Activated CD8-positive, alpha-beta memory T cell treated with anti-CD3 and anti-CD28 coated beads, Interleukin-2, amount 10 ng/mL, durations not matched to agents 7 days and 5 days (primary cell): ENCODE data around the gene SLC16A10. TPM values are rescaled to one million over a fixed set of nuclear protein-coding genes. Genes with fewer than 3 reads are reported as not detected.

Experiments used
- ATAC-seq: fragments of 150-1000 bp; cut with Tn5 transposase; one replicate; pipeline ENCODE4 v1.10.0; 2021; ENCODE audit warnings: moderate library complexity
- CTCF ChIA-PET: fragments of 350-600 bp; sonication (Branson Sonifier 250); formaldehyde crosslinking; loops from one replicate; lab custom pipeline; 2021; ENCODE audit warnings: antibody characterized with exemption; lab: Charles Lee
- DNase-seq: peaks from one replicate; pipeline ENCODE4 v3.0.0-alpha.2; 2020
- H3K27ac Mint-ChIP-seq: one replicate; pipeline ENCODE4 v1.8.0; 2021; ENCODE audit warnings: mild to moderate bottlenecking, mixed read lengths
- H3K27me3 Mint-ChIP-seq: one replicate; pipeline ENCODE4 v1.8.0; 2021; ENCODE audit warnings: mixed read lengths
- H3K36me3 Mint-ChIP-seq: one replicate; pipeline ENCODE4 v1.8.0; 2021; ENCODE audit warnings: mild to moderate bottlenecking, mixed read lengths
- H3K4me1 Mint-ChIP-seq: one replicate; pipeline ENCODE4 v1.8.0; 2021; ENCODE audit warnings: mixed read lengths
- H3K4me3 Mint-ChIP-seq: one replicate; pipeline ENCODE4 v1.8.0; 2021; ENCODE audit warnings: mild to moderate bottlenecking, moderate library complexity, mixed read lengths
- H3K9me3 Mint-ChIP-seq: one replicate; pipeline ENCODE4 v1.8.0; 2022; ENCODE audit warnings: low read depth, mixed read lengths
- total RNA-seq, 2 experiments: library from RNA; stranded (reverse); gene quantifications; one replicate each; pipeline ENCODE4 v1.2.3, GENCODE V29; 2021

The SLC16A10 gene
- total RNA-seq, 2 experiments from 2014 or later, result 2.4 to 4.8 TPM

DNA sequence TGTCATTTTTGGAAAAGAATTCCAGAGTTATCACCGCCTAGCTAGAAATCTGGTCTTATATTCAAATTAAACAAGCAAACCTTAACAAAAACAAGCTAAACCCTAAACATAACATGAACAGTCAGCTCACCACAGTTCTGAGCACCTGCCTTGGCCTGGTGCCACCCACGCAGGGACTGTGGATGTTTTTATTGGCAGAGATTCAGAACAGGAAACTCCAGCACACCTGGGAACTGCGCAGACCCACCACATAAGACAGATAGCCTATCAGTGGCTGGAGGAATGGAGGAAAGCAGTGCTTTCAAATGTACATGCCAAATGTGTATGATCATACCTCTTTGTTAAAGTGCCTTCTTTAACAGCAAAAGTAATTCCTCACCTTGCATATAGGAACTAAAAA lies 8.9 kb downstream of the SLC16A10 start:
- no peaks in the 10 kb centered on the region for H3K4me1 Mint-ChIP-seq
- DNase-seq, result no peak
- no peak overlapping the region for H3K27ac Mint-ChIP-seq
- no peaks in the 10 kb centered on the region for H3K9me3 Mint-ChIP-seq
- H3K36me3 Mint-ChIP-seq, result peaks cover 2% of the 10 kb centered on the region
- H3K27me3 Mint-ChIP-seq, result peaks cover 15% of the 10 kb centered on the region
- no peak overlapping the region for H3K4me3 Mint-ChIP-seq
- no peak for ATAC-seq
- CTCF ChIA-PET, result interaction anchor here (0.7 kb wide), 1 partner anchor 85 kb away, joined by 3 read pairs; no protein-coding TSS in a partner anchor

DNA sequence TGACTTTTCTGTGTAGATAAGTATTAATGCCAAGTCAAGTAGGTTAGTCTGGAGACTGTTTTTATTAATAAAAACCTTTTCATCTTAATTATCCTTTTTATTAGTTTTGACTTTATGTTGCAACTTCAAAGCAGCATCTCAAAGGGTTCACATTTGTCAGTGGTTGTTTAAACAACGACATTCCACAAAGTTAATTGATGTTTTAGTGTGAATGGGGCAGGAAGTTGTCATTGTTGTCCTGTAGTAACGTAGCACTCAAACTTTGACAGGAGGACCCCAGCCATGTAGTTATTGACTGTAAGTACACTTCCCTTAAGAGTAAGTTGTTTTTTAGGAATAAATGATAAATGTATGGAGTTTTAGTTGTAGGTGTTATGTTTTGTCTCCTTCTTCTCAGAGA lies 11.3 kb downstream of the SLC16A10 start:
- H3K9me3 Mint-ChIP-seq, result no peaks in the 10 kb centered on the region
- CTCF ChIA-PET, result no interaction called here
- ATAC-seq (no peak), DNase-seq (no peak)
- no peaks in the 10 kb centered on the region for H3K36me3 Mint-ChIP-seq
- no peak overlapping the region for H3K4me3 Mint-ChIP-seq
- H3K27me3 Mint-ChIP-seq, result peaks cover 1% of the 10 kb centered on the region
- H3K4me1 Mint-ChIP-seq, result no peaks in the 10 kb centered on the region
- no peak overlapping the region for H3K27ac Mint-ChIP-seq

DNA sequence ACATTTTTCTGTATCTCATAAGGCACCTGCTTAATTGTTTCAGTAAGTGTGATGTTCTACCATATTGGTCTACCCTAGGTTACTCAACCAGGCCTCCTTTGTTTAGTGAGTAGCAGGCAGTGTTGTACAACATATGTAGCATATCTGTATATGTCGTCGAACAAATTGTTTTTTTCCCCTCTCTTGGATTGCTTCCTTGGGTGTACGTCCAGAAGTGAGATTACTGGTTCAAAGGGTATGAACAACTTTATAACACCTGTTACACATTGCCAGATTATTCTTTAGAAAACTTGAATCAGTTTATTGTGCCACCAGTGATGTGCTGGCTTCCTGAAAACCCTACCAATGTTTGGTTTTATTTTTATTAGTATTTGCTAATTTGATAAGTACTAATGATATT lies 14.7 kb downstream of the SLC16A10 start:
- CTCF ChIA-PET, result no interaction called here
- Mint-ChIP-seq H3K4me3 (no peak overlapping the region), H3K9me3 (peaks cover 2% of the 10 kb centered on the region), H3K36me3 (peaks cover 5% of the 10 kb centered on the region), H3K4me1 (no peaks in the 10 kb centered on the region), H3K27me3 (peaks cover 2% of the 10 kb centered on the region), H3K27ac (no peak overlapping the region)
- ATAC-seq (no peak), DNase-seq (no peak)

DNA sequence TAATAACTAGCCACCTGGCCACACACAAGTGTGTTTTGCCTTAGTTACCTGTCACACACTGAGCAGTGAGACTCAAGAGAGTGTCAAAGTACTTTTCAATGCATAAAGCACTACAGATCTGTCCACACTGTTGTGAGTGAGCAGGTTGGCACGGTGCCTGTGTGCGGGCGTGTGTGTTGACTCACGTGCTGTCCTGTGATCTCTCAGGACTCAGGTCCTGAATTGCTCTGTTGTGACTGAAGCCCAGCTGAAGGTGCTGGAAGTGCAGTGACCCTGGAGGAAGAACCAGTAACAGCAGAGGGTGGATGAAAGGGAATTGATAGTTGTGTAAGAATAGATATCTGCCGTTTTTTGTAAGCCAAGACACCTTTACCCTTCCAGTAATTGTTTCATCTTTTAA lies 18.3 kb downstream of the SLC16A10 start:
- no peak overlapping the region for H3K4me3 Mint-ChIP-seq
- no peak for ATAC-seq
- H3K27me3 Mint-ChIP-seq, result peaks cover 8% of the 10 kb centered on the region
- H3K9me3 Mint-ChIP-seq, result peaks cover 6% of the 10 kb centered on the region
- no peak overlapping the region for H3K27ac Mint-ChIP-seq
- peaks cover 15% of the 10 kb centered on the region for H3K36me3 Mint-ChIP-seq
- no peak for DNase-seq
- no peaks in the 10 kb centered on the region for H3K4me1 Mint-ChIP-seq
- CTCF ChIA-PET, result interaction anchor here (0.5 kb wide), 1 partner anchor 498 kb away, joined by 6 read pairs; no protein-coding TSS in a partner anchor

DNA sequence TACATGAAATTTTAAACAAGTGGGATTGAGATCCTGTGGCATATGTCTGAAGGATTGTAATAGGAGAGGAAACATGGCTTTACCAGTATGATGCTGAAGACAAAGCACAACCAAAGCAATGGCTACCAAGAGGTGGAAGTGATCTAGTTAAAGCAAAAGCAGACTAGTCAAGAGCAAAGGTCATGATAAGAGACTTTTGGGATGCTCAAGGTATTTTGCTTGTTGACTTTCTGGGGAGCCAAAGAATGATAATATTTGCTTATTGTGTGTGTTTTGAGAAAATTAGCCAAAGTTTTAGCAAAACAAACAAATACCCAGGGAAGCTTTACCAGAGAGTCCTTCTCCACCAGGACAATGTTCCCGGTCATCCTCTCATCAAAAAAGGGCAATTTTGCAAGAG lies 20.3 kb downstream of the SLC16A10 start:
- CTCF ChIA-PET, result no interaction called here

DNA sequence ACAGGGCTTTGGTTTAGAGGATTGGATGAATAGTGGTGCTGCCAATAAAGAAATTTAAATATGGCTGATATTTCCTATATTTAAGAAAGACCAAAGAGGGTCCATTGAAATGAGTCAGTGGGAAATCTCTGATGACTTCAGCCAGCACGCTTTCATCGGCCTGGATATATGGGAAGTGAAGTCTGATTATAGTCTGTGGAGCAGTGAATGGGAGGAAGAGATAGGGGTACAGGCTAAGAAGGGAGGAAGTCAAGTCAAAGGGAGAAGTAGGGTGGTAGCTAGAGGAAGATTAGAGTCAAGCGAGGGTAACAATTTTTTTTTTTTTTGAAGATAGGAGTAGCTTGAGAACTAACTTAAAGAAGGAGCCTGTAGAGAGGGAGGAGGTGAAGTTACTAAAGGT lies 22.7 kb downstream of the SLC16A10 start:
- H3K27me3 Mint-ChIP-seq, result peaks cover 6% of the 10 kb centered on the region
- no peak overlapping the region for H3K27ac Mint-ChIP-seq
- CTCF ChIA-PET, result no interaction called here
- H3K4me1 Mint-ChIP-seq, result peaks cover 9% of the 10 kb centered on the region
- peaks cover 6% of the 10 kb centered on the region for H3K9me3 Mint-ChIP-seq
- ATAC-seq (no peak), DNase-seq (no peak)
- peaks cover 15% of the 10 kb centered on the region for H3K36me3 Mint-ChIP-seq
- no peak overlapping the region for H3K4me3 Mint-ChIP-seq

More for the DNA sequence above, 20.3 kb downstream of the SLC16A10 start:
- Mint-ChIP-seq H3K9me3 (peaks cover 6% of the 10 kb centered on the region), H3K36me3 (peaks cover 15% of the 10 kb centered on the region), H3K27ac (no peak overlapping the region), H3K4me3 (no peak overlapping the region), H3K4me1 (no peaks in the 10 kb centered on the region), H3K27me3 (peaks cover 8% of the 10 kb centered on the region)
- ATAC-seq, result no peak
- no peak for DNase-seq

DNA sequence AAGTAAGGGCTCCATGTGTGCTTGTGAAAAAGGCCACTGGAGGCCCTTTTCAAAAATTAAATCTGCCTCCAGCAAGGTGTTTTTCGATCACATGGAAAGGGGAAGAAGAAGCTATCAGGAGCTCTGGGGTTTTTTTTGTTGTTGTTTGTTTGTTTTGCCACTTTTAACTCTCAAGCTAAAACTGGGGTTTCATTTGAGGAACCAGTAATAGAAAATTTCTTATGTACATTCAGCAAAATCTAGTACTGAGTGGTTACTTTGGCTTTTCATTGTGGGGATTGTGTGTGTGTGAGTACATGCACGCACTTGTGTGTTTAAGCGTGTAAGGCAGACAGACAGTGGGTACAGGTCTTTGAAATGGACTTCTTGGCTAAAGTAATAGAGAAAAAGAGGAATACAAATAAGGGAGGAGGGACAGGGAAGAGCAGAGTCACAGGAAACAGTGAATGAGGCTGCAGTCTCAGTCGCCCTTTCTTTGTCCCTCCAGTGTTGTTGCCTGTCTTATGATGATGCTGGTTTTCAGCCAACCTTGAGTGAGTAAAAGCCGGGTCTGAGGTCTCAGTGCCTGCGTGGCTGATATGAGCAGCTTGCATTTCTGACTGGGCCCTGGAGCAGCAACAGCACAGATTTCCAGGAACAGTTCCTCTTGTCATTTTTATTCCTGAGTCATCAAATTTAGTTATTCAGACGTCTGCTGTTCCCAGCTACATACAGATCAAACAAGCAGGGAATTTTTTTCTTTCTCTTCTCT lies 26.2 kb downstream of the SLC16A10 start:
- no peak for ATAC-seq
- CTCF ChIA-PET, result no interaction called here
- Mint-ChIP-seq H3K4me3 (no peak overlapping the region), H3K27me3 (peaks cover 6% of the 10 kb centered on the region), H3K36me3 (peaks cover 5% of the 10 kb centered on the region), H3K27ac (no peak overlapping the region), H3K9me3 (no peaks in the 10 kb centered on the region), H3K4me1 (peaks cover 9% of the 10 kb centered on the region)
- DNase-seq, result no peak

DNA sequence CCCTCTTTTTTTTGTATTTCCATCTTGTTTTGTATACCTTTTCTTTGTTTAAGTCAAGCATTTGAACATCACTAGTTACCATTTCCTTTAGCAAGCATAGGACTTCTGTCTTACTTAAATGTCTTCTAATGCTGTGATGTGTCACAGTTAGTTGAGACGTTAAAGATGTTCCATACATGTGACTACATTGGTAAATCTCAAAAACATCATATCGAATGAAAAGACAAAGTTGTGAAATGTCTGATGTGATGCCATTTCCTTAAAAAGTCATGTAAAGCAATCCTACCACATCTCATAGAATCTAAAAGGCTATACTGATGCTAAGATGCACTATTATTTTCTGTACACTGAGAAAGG lies 26.8 kb downstream of the SLC16A10 start:
- ATAC-seq (no peak), DNase-seq (no peak)
- Mint-ChIP-seq H3K27me3 (peaks cover 6% of the 10 kb centered on the region), H3K4me1 (peaks cover 9% of the 10 kb centered on the region), H3K4me3 (no peak overlapping the region), H3K36me3 (peaks cover 5% of the 10 kb centered on the region), H3K27ac (no peak overlapping the region), H3K9me3 (no peaks in the 10 kb centered on the region)
- CTCF ChIA-PET, result no interaction called here

DNA sequence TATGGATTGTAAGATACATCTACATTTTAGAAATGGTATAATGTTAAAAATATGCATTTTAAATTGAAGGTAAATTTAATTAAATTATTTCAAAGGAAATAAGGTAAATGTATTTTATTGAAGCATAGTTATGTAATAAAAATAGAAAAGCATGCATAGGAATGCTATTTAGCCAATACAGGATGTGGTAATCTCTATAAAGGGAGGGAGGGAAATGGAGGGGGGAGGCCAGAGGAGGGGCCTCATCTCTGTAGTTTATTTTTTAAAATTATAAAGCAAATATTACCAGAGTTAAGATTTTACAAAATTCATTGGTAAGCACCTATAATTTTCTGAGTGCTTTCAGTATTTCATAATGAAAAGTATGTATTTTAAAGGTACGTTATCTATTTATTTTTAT lies 27.2 kb downstream of the SLC16A10 start:
- H3K27me3 Mint-ChIP-seq, result peaks cover 6% of the 10 kb centered on the region
- DNase-seq (no peak), ATAC-seq (no peak)
- H3K9me3 Mint-ChIP-seq, result no peaks in the 10 kb centered on the region
- no peak overlapping the region for H3K4me3 Mint-ChIP-seq
- H3K27ac Mint-ChIP-seq, result no peak overlapping the region
- peaks cover 9% of the 10 kb centered on the region for H3K4me1 Mint-ChIP-seq
- CTCF ChIA-PET, result no interaction called here
- peaks cover 5% of the 10 kb centered on the region for H3K36me3 Mint-ChIP-seq

DNA sequence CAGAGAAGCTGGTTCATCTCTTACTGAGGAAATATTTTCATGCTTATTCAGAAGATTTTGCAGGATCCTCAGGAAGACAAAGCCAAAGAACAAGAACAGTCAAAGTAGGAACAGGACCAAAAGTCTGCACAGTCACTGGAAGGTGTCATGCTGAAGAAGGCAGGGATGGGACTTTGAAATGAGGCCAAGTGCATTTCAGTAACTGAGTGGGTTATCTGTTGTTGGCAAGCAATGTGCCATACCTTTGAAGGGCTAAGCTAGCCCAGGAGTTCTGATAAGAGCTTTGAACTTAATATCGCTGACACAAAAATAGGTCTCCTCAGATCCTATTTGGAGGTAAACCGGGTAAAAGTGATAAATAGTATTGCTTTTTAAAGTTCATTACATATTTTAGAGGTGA lies 31.5 kb downstream of the SLC16A10 start:
- H3K4me1 Mint-ChIP-seq, result peaks cover 17% of the 10 kb centered on the region
- H3K9me3 Mint-ChIP-seq, result no peaks in the 10 kb centered on the region
- no peak for ATAC-seq
- H3K4me3 Mint-ChIP-seq, result no peak overlapping the region
- H3K27me3 Mint-ChIP-seq, result no peaks in the 10 kb centered on the region
- H3K27ac Mint-ChIP-seq, result no peak overlapping the region
- no peak for DNase-seq
- no peaks in the 10 kb centered on the region for H3K36me3 Mint-ChIP-seq
- CTCF ChIA-PET, result no interaction called here

DNA sequence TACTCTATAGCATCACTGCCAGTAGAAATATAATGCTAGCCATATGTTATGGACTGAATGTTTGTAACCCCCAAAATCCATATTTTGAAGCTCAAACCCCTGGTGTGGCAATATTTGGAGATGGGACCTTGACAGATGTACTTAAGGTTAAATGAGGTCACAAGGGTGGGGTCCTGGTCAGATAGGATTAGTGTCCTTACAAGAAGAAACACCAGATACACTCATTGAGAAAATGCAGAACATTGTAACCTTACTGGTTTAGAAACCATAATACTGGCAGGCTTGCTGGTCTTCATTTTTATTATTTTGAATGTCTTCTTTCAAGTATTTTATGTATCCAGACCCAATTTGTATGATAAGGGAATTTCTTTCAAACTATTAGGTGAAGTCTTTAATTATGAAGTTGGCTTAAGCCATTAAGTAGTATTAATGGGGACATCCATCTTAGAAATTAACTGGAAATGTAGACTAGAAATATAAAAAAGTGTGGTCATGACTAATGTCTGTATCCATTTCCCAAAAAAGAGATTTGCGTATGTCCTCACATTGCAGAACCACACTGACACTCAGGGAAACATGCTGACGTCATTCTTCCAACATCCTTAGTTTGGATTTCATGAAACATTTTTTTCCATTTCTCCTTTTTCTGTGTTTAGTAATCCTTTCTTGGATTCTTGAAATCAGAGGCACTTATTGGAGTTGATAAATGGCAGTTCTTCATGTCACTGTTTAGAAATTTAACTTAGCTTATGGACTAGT lies 32.4 kb downstream of the SLC16A10 start:
- peaks cover 12% of the 10 kb centered on the region for H3K4me1 Mint-ChIP-seq
- H3K27ac Mint-ChIP-seq, result no peak overlapping the region
- no peak for DNase-seq
- CTCF ChIA-PET, result no interaction called here
- no peak overlapping the region for H3K4me3 Mint-ChIP-seq
- no peaks in the 10 kb centered on the region for H3K27me3 Mint-ChIP-seq
- no peaks in the 10 kb centered on the region for H3K36me3 Mint-ChIP-seq
- no peaks in the 10 kb centered on the region for H3K9me3 Mint-ChIP-seq
- ATAC-seq, result no peak

DNA sequence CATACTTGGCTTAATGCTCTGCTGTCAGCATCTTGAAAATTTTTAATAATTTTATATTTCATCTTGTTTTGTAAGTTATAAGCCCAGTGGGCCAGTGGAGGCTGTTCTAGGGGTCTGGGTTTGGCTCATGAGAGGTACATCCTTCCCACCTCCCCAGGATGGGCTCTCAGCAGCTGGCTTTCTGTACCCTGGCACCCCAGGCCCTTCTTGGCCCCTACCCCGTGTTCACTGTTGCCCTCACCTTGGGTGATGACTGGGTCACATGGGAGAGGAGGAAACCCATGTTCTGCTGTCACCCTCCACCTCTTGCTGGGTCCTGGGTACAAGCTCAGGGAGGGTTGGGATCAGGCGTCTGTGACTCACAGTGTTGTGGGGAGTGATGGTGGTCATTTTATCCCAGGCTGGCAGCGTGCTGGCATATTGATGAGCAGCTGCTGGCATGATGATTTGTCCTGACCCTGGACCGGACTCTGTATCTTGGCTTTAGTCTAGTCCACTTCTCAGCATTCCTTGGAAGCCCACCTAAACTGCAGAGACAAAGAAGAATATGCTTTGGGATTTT lies 34.6 kb downstream of the SLC16A10 start:
- H3K27ac Mint-ChIP-seq, result no peak overlapping the region
- H3K36me3 Mint-ChIP-seq, result no peaks in the 10 kb centered on the region
- CTCF ChIA-PET, result interaction anchor here (1.3 kb wide), 1 partner anchor 64 kb away, joined by 3 read pairs; no protein-coding TSS in a partner anchor
- DNase-seq (no peak), ATAC-seq (no peak)
- H3K4me1 Mint-ChIP-seq, result peaks cover 12% of the 10 kb centered on the region
- H3K9me3 Mint-ChIP-seq, result no peaks in the 10 kb centered on the region
- no peaks in the 10 kb centered on the region for H3K27me3 Mint-ChIP-seq
- no peak overlapping the region for H3K4me3 Mint-ChIP-seq

DNA sequence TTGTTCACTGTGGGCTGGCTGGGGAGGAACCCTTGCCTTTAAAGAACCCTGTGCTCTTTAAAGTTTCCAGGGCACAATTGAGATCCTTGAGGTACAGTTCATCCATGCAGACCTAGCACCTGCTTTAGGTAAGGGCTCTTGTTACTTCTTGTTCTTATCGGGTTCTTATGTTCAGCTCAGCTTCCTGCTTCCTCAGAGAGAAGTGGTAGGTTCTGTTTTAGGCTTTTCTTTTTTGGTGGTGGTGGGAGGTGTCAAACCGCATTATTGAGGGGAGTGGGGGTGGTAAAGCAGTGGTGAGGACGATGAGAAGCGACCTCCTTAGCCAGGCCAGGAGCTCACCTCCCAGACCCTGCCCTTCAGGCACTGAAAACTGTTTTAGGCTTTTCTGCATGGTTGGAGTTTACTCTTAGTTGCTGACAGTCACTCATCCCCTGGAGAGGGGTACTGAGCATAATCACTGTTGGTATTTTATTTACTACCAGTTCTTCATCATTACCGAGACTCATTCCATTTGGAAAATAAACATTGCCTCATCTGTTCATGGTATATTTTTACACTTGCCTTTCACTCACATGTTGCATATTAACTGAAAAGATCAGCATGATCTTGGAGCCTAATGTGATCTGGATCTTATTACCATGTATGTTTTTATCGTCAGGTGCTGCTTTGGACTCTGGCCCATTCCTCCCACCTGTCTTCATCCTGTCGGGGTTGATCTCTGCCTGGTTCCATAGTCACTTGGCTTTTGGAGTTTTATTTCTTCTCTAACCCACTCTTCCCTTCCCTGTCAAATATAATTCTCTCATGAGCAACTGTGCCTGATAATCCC lies 35.4 kb downstream of the SLC16A10 start:
- no peak for DNase-seq
- no peak for ATAC-seq
- Mint-ChIP-seq H3K36me3 (no peaks in the 10 kb centered on the region), H3K9me3 (no peaks in the 10 kb centered on the region), H3K27ac (no peak overlapping the region), H3K4me1 (peaks cover 12% of the 10 kb centered on the region), H3K27me3 (no peaks in the 10 kb centered on the region), H3K4me3 (no peak overlapping the region)
- CTCF ChIA-PET, result interaction anchor here (1.3 kb wide), 1 partner anchor 65 kb away, joined by 3 read pairs; no protein-coding TSS in a partner anchor
